SK-N-SH (cell line): Measurements from ENCODE around the gene KCNT1. TPM values are rescaled to one million over a fixed set of nuclear protein-coding genes. Genes with fewer than 3 reads are reported as not detected.

ENCODE experiments used
- CTCF ChIA-PET: fragments of 300-600, 350-600 bp; formaldehyde crosslinking; extraction: SDS; loops from one replicate; lab custom pipeline; 2021; lab: Yijun Ruan, JAX
- POLR2A ChIA-PET: fragments of 350-600 bp; sonication (Branson Sonifier 250); formaldehyde crosslinking; extraction: SDS; loops from one replicate; lab custom pipeline; 2020; ENCODE audit warnings: antibody characterized with exemption, inconsistent platforms; lab: Yijun Ruan, JAX
- DNase-seq: peaks from one replicate; pipeline ENCODE4 v3.0.0; 2012
- H2AFZ ChIP-seq: fragments of 200-600 bp; sonication (generic); 2 replicates; pipeline ENCODE4 v1.8.1; 2016; ENCODE audit warnings: antibody characterized with exemption, mild to moderate bottlenecking, low read depth
- H3F3A ChIP-seq: fragments of 200-600 bp; sonication (generic); replicated peaks from 2 replicates; pipeline ENCODE3; 2016; ENCODE audit warnings: antibody characterized with exemption, mild to moderate bottlenecking; ENCODE audit not compliant: insufficient read depth
- H3K27ac ChIP-seq, 2 experiments: fragments of 200-500 bp in 1 of 2; fragments of 200-600 bp in 1 of 2; sonication (Bioruptor generic) in 1 of 2; sonication (generic), shearing (Covaris generic) in 1 of 2; 2 replicates each; pipeline versions ENCODE4 v1.5.1 to v1.6.1; 2014 to 2016; ENCODE audit warnings: low read depth in 2 of 2, inconsistent platforms in 1 of 2, low read length in 1 of 2, mild to moderate bottlenecking in 1 of 2, mixed read lengths in 1 of 2
- H3K27me3 ChIP-seq: fragments of 200-600 bp; sonication (generic), shearing (Covaris generic); 2 replicates; pipeline ENCODE4 v1.6.1; 2016; ENCODE audit warnings: mixed run types; ENCODE audit not compliant: insufficient read depth
- H3K36me3 ChIP-seq, 2 experiments: fragments of 200-500 bp in 1 of 2; fragments of 200-600 bp in 1 of 2; sonication (Bioruptor generic) in 1 of 2; sonication (generic) in 1 of 2; replicated peaks in 1 of 2; 2 replicates each; pipeline versions ENCODE3 to v1.5.1; 2014 to 2016; ENCODE audit warnings: low read length in 1 of 2, mild to moderate bottlenecking in 1 of 2; ENCODE audit not compliant: insufficient read depth in 2 of 2, control insufficient read depth in 1 of 2
- H3K4me1 ChIP-seq, 2 experiments: fragments of 200-500 bp in 1 of 2; fragments of 200-600 bp in 1 of 2; sonication (Bioruptor generic) in 1 of 2; sonication (generic), shearing (Covaris generic) in 1 of 2; 2 replicates each; pipeline versions ENCODE4 v1.5.1 to v1.6.1; 2014 to 2016; ENCODE audit warnings: low read depth in 1 of 2, low read length in 1 of 2, mixed run types in 1 of 2; ENCODE audit not compliant: insufficient read depth in 2 of 2, control insufficient read depth in 1 of 2
- H3K4me2 ChIP-seq: fragments of 200-600 bp; sonication (generic), shearing (Covaris generic); 2 replicates; pipeline ENCODE4 v1.6.1; 2017; ENCODE audit warnings: mixed run types
- H3K4me3 ChIP-seq, 2 experiments: fragments of 200-500 bp in 1 of 2; fragments of 200-600 bp in 1 of 2; sonication (Bioruptor generic) in 1 of 2; sonication (generic), shearing (Covaris generic) in 1 of 2; 2 replicates each; pipeline versions ENCODE4 v1.5.1 to v1.8.1; 2014 to 2016; ENCODE audit warnings: low read depth in 2 of 2, inconsistent platforms in 1 of 2, low read length in 1 of 2, mild to moderate bottlenecking in 1 of 2, mixed read lengths in 1 of 2, moderate library complexity in 1 of 2
- H3K79me2 ChIP-seq: fragments of 200-600 bp; sonication (generic); 2 replicates; pipeline ENCODE4 v1.8.1; 2017; ENCODE audit warnings: mild to moderate bottlenecking; ENCODE audit not compliant: insufficient read depth
- H3K9ac ChIP-seq: fragments of 200-600 bp; sonication (generic); 2 replicates; pipeline ENCODE4 v1.6.1; 2017; ENCODE audit warnings: mixed run types
- H3K9me2 ChIP-seq: fragments of 200-600 bp; sonication (generic); 2 replicates; pipeline ENCODE4 v1.6.1; 2017; ENCODE audit warnings: mixed run types
- H3K9me3 ChIP-seq: fragments of 200-600 bp; sonication (generic); 2 replicates; pipeline ENCODE4 v1.6.1; 2017; ENCODE audit warnings: mixed run types, mild to moderate bottlenecking, moderate library complexity
- H4K20me1 ChIP-seq: fragments of 200-600 bp; sonication (generic); 2 replicates; pipeline ENCODE4 v1.6.1; 2017; ENCODE audit warnings: mild to moderate bottlenecking, mixed run types; ENCODE audit not compliant: insufficient read depth
- ELF1 ChIP-seq: IDR thresholded peaks from 2 replicates; pipeline ENCODE4 v1.4.0; 2012
- FOSL2 ChIP-seq: IDR thresholded peaks from 2 replicates; pipeline ENCODE4 v1.4.0; 2012; ENCODE audit warnings: low read depth, mild to moderate bottlenecking, moderate library complexity, borderline replicate concordance
- FOXM1 ChIP-seq: IDR thresholded peaks from 2 replicates; pipeline ENCODE4 v1.4.0; 2012; ENCODE audit warnings: low read depth, mild to moderate bottlenecking
- GATA2 ChIP-seq: sonication (generic); formaldehyde crosslinking; IDR thresholded peaks from 2 replicates; pipeline ENCODE4 v1.5.0; 2020; ENCODE audit warnings: mild to moderate bottlenecking, missing genetic modification reagents
- JUND ChIP-seq: IDR thresholded peaks from 2 replicates; pipeline ENCODE4 v1.4.0; 2012
- MAX ChIP-seq: IDR thresholded peaks from 2 replicates; pipeline ENCODE4 v1.4.0; 2012; ENCODE audit warnings: low read depth
- MEF2A ChIP-seq: IDR thresholded peaks from 2 replicates; pipeline ENCODE4 v1.4.0; 2012; ENCODE audit warnings: low read depth, borderline replicate concordance
- MXI1 ChIP-seq: IDR thresholded peaks from 2 replicates; pipeline ENCODE4 v1.6.1; 2012; ENCODE audit warnings: mild to moderate bottlenecking, low read depth, low read length, improper control_type of control experiment
- NRF1 ChIP-seq: IDR thresholded peaks from 2 replicates; pipeline ENCODE4 v1.6.1; 2012; ENCODE audit warnings: low read depth, mild to moderate bottlenecking, low read length
- RAD21 ChIP-seq: IDR thresholded peaks from 2 replicates; pipeline ENCODE4 v1.6.1; 2012; ENCODE audit warnings: mild to moderate bottlenecking, low read length
- RCOR1 ChIP-seq: fragments of 150-350 bp; IDR thresholded peaks from 2 replicates; pipeline ENCODE4 v1.6.1; 2017; ENCODE audit warnings: antibody characterized with exemption, low read length
- REST ChIP-seq: IDR thresholded peaks from 2 replicates; pipeline ENCODE4 v1.6.1; 2012; ENCODE audit warnings: mild to moderate bottlenecking, low read depth, low read length, moderate library complexity
- RFX5 ChIP-seq: IDR thresholded peaks from 2 replicates; pipeline ENCODE4 v1.6.1; 2012; ENCODE audit warnings: mild to moderate bottlenecking, improper control_type of control experiment, low read length
- RXRA ChIP-seq: IDR thresholded peaks from 2 replicates; pipeline ENCODE4 v1.4.0; 2012; ENCODE audit warnings: low read depth, mild to moderate bottlenecking, borderline replicate concordance
- TAF1 ChIP-seq: IDR thresholded peaks from 2 replicates; pipeline ENCODE4 v1.6.1; 2012; ENCODE audit warnings: low read depth, mild to moderate bottlenecking, low read length, moderate library complexity, borderline replicate concordance
- TCF12 ChIP-seq: IDR thresholded peaks from 2 replicates; pipeline ENCODE4 v1.4.0; 2012
- ZBTB33 ChIP-seq: IDR thresholded peaks from 2 replicates; pipeline ENCODE4 v1.4.0; 2012; ENCODE audit warnings: low read depth, borderline replicate concordance
- WGBS: methylation state at CpG from one replicate; pipeline ENCODE4 v1.1.6; 2017; ENCODE audit warnings: low lambda C conversion rate; 5-methylcytosine and 5-hydroxymethylcytosine counted together
- polyA plus RNA-seq, 3 experiments: library from polyadenylated mRNA; depleted of rRNA; stranded (reverse); fragments of >200 nt; gene quantifications; 2 replicates each; pipeline ENCODE4 v1.2.3, GENCODE V29; 2012
- TF ChIP-seq, protein P1 (sequence below): fragments of 150-350 bp; IDR thresholded peaks from 2 replicates; pipeline ENCODE4 v1.6.1; 2016; ENCODE audit warnings: mild to moderate bottlenecking, low read depth, low read length
- TF ChIP-seq, protein P2 (sequence below): IDR thresholded peaks from 2 replicates; pipeline ENCODE4 v1.4.0; 2012; ENCODE audit warnings: low read depth, borderline replicate concordance

The KCNT1 gene
- polyA plus RNA-seq, 1 of the 3 experiments (the other 2 are of a cell fraction) = 0.08 TPM

GRCh38 chr9:135773530-135774238 is 71.7 kb downstream of the KCNT1 start:
- H3K27ac ChIP-seq = no peak overlapping the region
- H3K9me3 ChIP-seq = no peaks in the 10 kb centered on the region
- H3K4me2 ChIP-seq = no peak overlapping the region
- 73% methylated on average over 11 of the region's 11 CpGs for whole genome bisulfite sequencing
- no peaks in the 10 kb centered on the region for H3K79me2 ChIP-seq
- CTCF ChIA-PET = no interaction called here
- H3F3A ChIP-seq = no peaks in the 10 kb centered on the region
- no peaks in the 10 kb centered on the region for H3K9me2 ChIP-seq
- no peaks in the 10 kb centered on the region for H3K36me3 ChIP-seq
- DNase-seq = peak; percentile 55
- no peak for TF ChIP-seq MEF2A
- no peak for TF ChIP-seq ZBTB33
- no peak for TF ChIP-seq TAF1
- no peak for TF ChIP-seq JUND
- TF ChIP-seq RFX5 = no peak
- TF ChIP-seq, protein P1, sequence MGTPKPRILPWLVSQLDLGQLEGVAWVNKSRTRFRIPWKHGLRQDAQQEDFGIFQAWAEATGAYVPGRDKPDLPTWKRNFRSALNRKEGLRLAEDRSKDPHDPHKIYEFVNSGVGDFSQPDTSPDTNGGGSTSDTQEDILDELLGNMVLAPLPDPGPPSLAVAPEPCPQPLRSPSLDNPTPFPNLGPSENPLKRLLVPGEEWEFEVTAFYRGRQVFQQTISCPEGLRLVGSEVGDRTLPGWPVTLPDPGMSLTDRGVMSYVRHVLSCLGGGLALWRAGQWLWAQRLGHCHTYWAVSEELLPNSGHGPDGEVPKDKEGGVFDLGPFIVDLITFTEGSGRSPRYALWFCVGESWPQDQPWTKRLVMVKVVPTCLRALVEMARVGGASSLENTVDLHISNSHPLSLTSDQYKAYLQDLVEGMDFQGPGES = no peak
- no peak for TF ChIP-seq RAD21
- no peak for TF ChIP-seq RXRA
- TF ChIP-seq FOSL2 = no peak
- no peak for TF ChIP-seq MAX
- TF ChIP-seq, protein P2, sequence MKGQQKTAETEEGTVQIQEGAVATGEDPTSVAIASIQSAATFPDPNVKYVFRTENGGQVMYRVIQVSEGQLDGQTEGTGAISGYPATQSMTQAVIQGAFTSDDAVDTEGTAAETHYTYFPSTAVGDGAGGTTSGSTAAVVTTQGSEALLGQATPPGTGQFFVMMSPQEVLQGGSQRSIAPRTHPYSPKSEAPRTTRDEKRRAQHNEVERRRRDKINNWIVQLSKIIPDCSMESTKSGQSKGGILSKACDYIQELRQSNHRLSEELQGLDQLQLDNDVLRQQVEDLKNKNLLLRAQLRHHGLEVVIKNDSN = no peak
- no peak for TF ChIP-seq GATA2
- TF ChIP-seq MXI1 = no peak
- no peak for TF ChIP-seq TCF12
- TF ChIP-seq FOXM1 = no peak
- no peak for TF ChIP-seq NRF1
- no peak for TF ChIP-seq REST
- no peak for TF ChIP-seq RCOR1
- TF ChIP-seq ELF1 = no peak
- TF ChIP-seq, all 33 proteins: peak for 0
- H2AFZ ChIP-seq = no peak overlapping the region
- H3K27me3 ChIP-seq = no peaks in the 10 kb centered on the region
- no peak overlapping the region for H3K4me3 ChIP-seq
- no peak overlapping the region for H3K9ac ChIP-seq
- H4K20me1 ChIP-seq = no peaks in the 10 kb centered on the region
- POLR2A ChIA-PET = no interaction called here
- no peaks in the 10 kb centered on the region for H3K4me1 ChIP-seq
